ENCODE data around the gene CCDC186. TPM values are rescaled to one million over a fixed set of nuclear protein-coding genes. Genes with fewer than 3 reads are reported as not detected.

The CCDC186 gene
- total RNA-seq, 1 donor from 2014 or later, result 20.4 TPM

- no peak overlapping the region for H3K4me3 Mint-ChIP-seq (ENCODE audit: unreplicated experiment)
- DNase-seq (ENCODE audit: low spot score), result no peak
- H3K27me3 Mint-ChIP-seq (ENCODE audit: low read depth), result no peaks in the 10 kb centered on the region
- no peaks in the 10 kb centered on the region for H3K4me1 Mint-ChIP-seq (ENCODE audit: low read depth)
- no peaks in the 10 kb centered on the region for H3K36me3 Mint-ChIP-seq (ENCODE audit: low read depth)
- TF ChIP-seq CTCF (IDR thresholded peaks at IDR 0.05), result no peak
- no peaks in the 10 kb centered on the region for H3K9me3 Mint-ChIP-seq (ENCODE audit: low read depth)
- H3K27ac Mint-ChIP-seq (ENCODE audit: unreplicated experiment), result no peak overlapping the region
These were observed 96.7 kb downstream of the CCDC186 start for GRCh38 chr10:114077347-114077746.

GRCh38 chr10:114075093-114075492 lies 98.9 kb downstream of the CCDC186 start:
- Mint-ChIP-seq H3K4me1 (ENCODE audit: low read depth) (no peaks in the 10 kb centered on the region), H3K27ac (ENCODE audit: unreplicated experiment) (no peak overlapping the region), H3K4me3 (ENCODE audit: unreplicated experiment) (no peak overlapping the region), H3K36me3 (ENCODE audit: low read depth) (no peaks in the 10 kb centered on the region), H3K9me3 (ENCODE audit: low read depth) (no peaks in the 10 kb centered on the region), H3K27me3 (ENCODE audit: low read depth) (no peaks in the 10 kb centered on the region)
- no peak for DNase-seq (ENCODE audit: low spot score)
- no peak for TF ChIP-seq CTCF (IDR thresholded peaks at IDR 0.05)

DNA sequence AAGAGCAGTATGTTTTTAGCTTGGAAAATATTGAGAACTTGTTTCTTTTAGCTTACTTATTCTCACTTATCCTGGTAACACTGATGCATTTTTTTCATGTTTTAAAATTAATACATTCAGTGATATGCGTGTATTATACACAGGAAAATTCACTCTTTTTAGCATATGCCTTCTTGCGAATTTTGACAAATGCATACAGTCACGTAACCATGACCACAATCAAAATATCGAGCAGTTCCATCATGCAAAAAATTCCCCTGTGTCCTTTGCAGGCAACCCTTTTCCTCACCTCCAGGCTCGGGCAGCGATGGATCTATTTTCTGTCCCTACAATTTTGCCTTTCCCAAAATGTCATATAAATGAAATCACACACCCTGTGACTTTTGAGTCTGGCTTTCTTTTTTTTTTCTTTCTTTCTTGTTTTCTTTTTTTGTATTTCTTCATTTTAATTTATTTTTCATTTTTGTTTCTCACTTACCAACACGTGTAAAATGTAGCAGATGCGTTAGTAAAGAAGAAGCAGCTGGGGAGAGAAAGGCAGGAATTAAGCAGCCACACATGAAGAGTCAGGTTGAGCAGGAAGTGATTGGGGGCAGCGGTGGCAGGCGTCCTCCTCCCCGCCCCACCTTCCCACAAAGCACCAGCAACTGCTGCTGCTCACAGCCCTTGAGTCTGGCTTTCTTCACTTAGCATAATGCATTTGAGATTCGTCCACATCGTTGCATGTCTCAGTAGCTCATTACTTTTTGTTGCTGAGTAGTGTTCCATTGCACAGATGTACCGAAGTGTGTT lies 100.4 kb downstream of the CCDC186 start:
- Mint-ChIP-seq H3K27ac (ENCODE audit: unreplicated experiment) (no peak overlapping the region), H3K4me1 (ENCODE audit: low read depth) (no peaks in the 10 kb centered on the region), H3K36me3 (ENCODE audit: low read depth) (no peaks in the 10 kb centered on the region), H3K4me3 (ENCODE audit: unreplicated experiment) (no peak overlapping the region), H3K27me3 (ENCODE audit: low read depth) (no peaks in the 10 kb centered on the region), H3K9me3 (ENCODE audit: low read depth) (no peaks in the 10 kb centered on the region)
- TF ChIP-seq CTCF (IDR thresholded peaks at IDR 0.05), result no peak
- DNase-seq (ENCODE audit: low spot score), result no peak

GRCh38 chr10:114071178-114071577 lies 102.8 kb downstream of the CCDC186 start:
- DNase-seq (ENCODE audit: low spot score), result no peak
- Mint-ChIP-seq H3K27ac (ENCODE audit: unreplicated experiment) (no peak overlapping the region), H3K4me1 (ENCODE audit: low read depth) (peaks cover 4% of the 10 kb centered on the region), H3K27me3 (ENCODE audit: low read depth) (no peaks in the 10 kb centered on the region), H3K4me3 (ENCODE audit: unreplicated experiment) (no peak overlapping the region), H3K36me3 (ENCODE audit: low read depth) (no peaks in the 10 kb centered on the region), H3K9me3 (ENCODE audit: low read depth) (no peaks in the 10 kb centered on the region)
- TF ChIP-seq CTCF (IDR thresholded peaks at IDR 0.05), result no peak

Other genes starting within 250 kb of the CCDC186 start
- gene ADRB1, start 130.3 kb downstream of the CCDC186 start, total RNA-seq, result 0.07 to 0.65 TPM (median 0.15 TPM) in 3 replicates
- gene TDRD1, start 5.2 kb upstream of the CCDC186 start, total RNA-seq, result not detected in 3 replicates
- gene VWA2, start 65.1 kb upstream of the CCDC186 start, total RNA-seq, result not detected in 3 replicates
- gene AFAP1L2, start 230.3 kb upstream of the CCDC186 start, total RNA-seq, result 1.6 to 2.9 TPM (median 1.8 TPM) in 3 replicates